ENCODE data around the gene CAPN13. TPM values are rescaled to one million over a fixed set of nuclear protein-coding genes. Genes with fewer than 3 reads are reported as not detected.

CAPN13 gene
- total and polyA plus RNA-seq, 7 experiments from 2014 or later = not detected

DNA sequence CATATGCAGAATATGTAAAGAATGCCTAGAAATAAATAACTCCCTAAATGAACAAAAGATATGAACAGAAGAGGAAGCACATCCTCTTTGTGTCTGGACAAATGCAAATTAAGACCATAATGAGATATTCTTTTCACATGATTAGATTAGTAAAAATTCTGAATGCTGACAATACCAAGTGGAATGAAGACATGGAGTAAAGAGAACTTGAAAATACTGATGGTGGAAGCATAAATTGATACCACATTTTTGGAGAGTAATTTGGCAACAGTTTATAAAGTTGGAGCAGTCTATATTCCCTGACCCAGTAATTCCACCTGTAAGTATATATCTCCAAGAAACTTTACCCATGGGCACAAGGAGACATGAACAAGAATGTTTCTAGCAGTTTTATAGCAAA, 130.0 kb downstream of the CAPN13 start:
- H3K27ac Mint-ChIP-seq = no peak overlapping the region
- POLR2A ChIA-PET = no interaction called here
- Histone ChIP-seq H3K36me3 (ENCODE audit: control insufficient read depth in 2 of 3, insufficient read depth in 3 of 3, low read length in 3 of 3) (no peaks in the 10 kb centered on the region), H3K9me3 (ENCODE audit: control insufficient read depth in 2 of 3, low read length in 3 of 3) (no peaks in the 10 kb centered on the region), H3K4me1 (ENCODE audit: control insufficient read depth in 2 of 2, insufficient read depth in 2 of 2, low read length in 2 of 2) (no peaks in the 10 kb centered on the region), H3K27me3 (ENCODE audit: control insufficient read depth in 2 of 2, insufficient read depth in 2 of 2, low read length in 2 of 2) (no peaks in the 10 kb centered on the region), H3K27ac (ENCODE audit: low read depth, low read length) (no peak overlapping the region), H3K4me3 (ENCODE audit: low read length) (no peak overlapping the region)
- H3K4me1 Mint-ChIP-seq = peaks cover 0 to 4% (median 0%) of the 10 kb centered on the region in 7 donors
- H3K27me3 Mint-ChIP-seq = peaks cover 4 to 22% (median 4%) of the 10 kb centered on the region in 5 donors
- ATAC-seq = no peak
- DNase-seq = no peak
- no peaks in the 10 kb centered on the region for H3K36me3 Mint-ChIP-seq
- peaks cover 0 to 3% (median 0%) of the 10 kb centered on the region in 11 donors for H3K9me3 Mint-ChIP-seq
- CTCF ChIA-PET = no interaction called here
- intact Hi-C loops (cut with micrococcal nuclease) = no loop called here
- H3K4me3 Mint-ChIP-seq = no peak overlapping the region

DNA sequence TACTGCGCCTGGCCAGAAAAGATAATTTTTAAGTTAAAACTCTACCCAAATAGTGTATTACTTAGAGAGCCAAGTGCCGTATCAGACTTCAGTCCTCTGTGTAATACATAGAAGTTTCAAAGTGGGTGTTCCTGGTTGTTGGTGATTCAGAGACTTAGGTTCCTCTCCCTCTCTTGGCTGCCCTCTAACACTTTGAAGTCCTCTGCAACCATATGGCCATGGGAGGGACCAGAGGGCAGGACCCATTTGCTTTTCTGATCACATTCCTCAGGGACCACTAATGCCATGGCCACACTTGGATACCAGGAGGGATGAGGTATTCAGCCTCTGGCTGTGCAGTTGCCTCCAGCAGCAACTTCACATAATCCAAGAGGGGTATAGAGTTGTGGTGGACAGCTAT, 131.5 kb downstream of the CAPN13 start:
- Mint-ChIP-seq H3K4me3 (no peak overlapping the region), H3K4me1 (peaks cover 0 to 4% (median 0%) of the 10 kb centered on the region in 7 donors), H3K27me3 (peaks cover 4 to 22% (median 5%) of the 10 kb centered on the region in 5 donors), H3K36me3 (no peaks in the 10 kb centered on the region), H3K27ac (no peak overlapping the region), H3K9me3 (peaks cover 0 to 6% (median 1%) of the 10 kb centered on the region in 11 donors)
- DNase-seq (peak in 1 of 9 donors; percentile 4), ATAC-seq (no peak)
- no peaks in the 10 kb centered on the region for H3K27me3 ChIP-seq (ENCODE audit: control insufficient read depth in 2 of 2, insufficient read depth in 2 of 2, low read length in 2 of 2)
- H3K4me3 ChIP-seq (ENCODE audit: low read length) = no peak overlapping the region
- no peaks in the 10 kb centered on the region for H3K36me3 ChIP-seq (ENCODE audit: control insufficient read depth in 2 of 3, insufficient read depth in 3 of 3, low read length in 3 of 3)
- intact Hi-C loops (cut with micrococcal nuclease) = no loop called here
- H3K4me1 ChIP-seq (ENCODE audit: control insufficient read depth in 2 of 2, insufficient read depth in 2 of 2, low read length in 2 of 2) = no peaks in the 10 kb centered on the region
- no peaks in the 10 kb centered on the region for H3K9me3 ChIP-seq (ENCODE audit: control insufficient read depth in 2 of 3, low read length in 3 of 3)
- POLR2A ChIA-PET = no interaction called here
- CTCF ChIA-PET = no interaction called here
- no peak overlapping the region for H3K27ac ChIP-seq (ENCODE audit: low read depth, low read length)

DNA sequence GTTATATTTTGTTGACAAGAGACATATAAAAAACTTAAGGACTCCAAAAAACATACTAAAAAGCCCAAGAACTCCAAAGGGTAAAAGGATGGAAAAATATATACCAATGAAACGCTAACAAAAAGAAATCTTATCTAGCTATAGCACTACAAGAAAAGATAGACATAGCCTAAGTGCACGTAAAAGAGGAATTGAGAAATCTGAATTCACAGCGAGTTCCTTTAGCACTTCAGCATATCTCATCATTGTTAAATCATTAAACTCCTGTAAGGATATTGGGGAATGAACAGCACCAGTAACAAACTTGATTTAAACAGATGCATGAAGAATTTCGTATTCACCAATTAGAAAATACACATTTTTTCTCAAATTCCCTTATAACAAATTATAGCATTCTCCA, 134.1 kb downstream of the CAPN13 start:
- DNase-seq = no peak
- CTCF ChIA-PET = no interaction called here
- no peak for ATAC-seq

More for the DNA sequence above, 134.1 kb downstream of the CAPN13 start:
- Mint-ChIP-seq H3K4me1 (no peaks in the 10 kb centered on the region), H3K36me3 (peaks cover 0 to 8% (median 0%) of the 10 kb centered on the region in 5 donors), H3K9me3 (peaks cover 7 to 31% (median 17%) of the 10 kb centered on the region in 11 donors), H3K27ac (no peak overlapping the region), H3K27me3 (peaks cover 4 to 36% (median 5%) of the 10 kb centered on the region in 5 donors), H3K4me3 (no peak overlapping the region)
- no peak overlapping the region for H3K4me3 ChIP-seq (ENCODE audit: low read length)
- POLR2A ChIA-PET = no interaction called here
- no peaks in the 10 kb centered on the region for H3K27me3 ChIP-seq (ENCODE audit: control insufficient read depth in 2 of 2, insufficient read depth in 2 of 2, low read length in 2 of 2)
- no peak overlapping the region for H3K27ac ChIP-seq (ENCODE audit: low read depth, low read length)
- H3K36me3 ChIP-seq (ENCODE audit: control insufficient read depth in 2 of 3, insufficient read depth in 3 of 3, low read length in 3 of 3) = no peaks in the 10 kb centered on the region
- H3K9me3 ChIP-seq (ENCODE audit: control insufficient read depth in 2 of 3, low read length in 3 of 3) = peaks cover 0 to 15% (median 0%) of the 10 kb centered on the region in 3 experiments
- intact Hi-C loops (cut with micrococcal nuclease) = no loop called here
- no peaks in the 10 kb centered on the region for H3K4me1 ChIP-seq (ENCODE audit: control insufficient read depth in 2 of 2, insufficient read depth in 2 of 2, low read length in 2 of 2)

Measured in naive thymus-derived CD4-positive, alpha-beta T cell (primary cell).